ENCODE results near the gene TP53I11. TPM values are rescaled to one million over a fixed set of nuclear protein-coding genes. Genes with fewer than 3 reads are reported as not detected.

Gene TP53I11
- total and polyA plus RNA-seq, 2 experiments from 2014 or later: 23.5 to 43.9 TPM

- no peak for TF ChIP-seq ZNF462 (CRISPR knock-in tag; IDR thresholded peaks at IDR 0.05)
- TF ChIP-seq ETS1 (IDR thresholded peaks at IDR 0.05): no peak
- TF ChIP-seq ZNF331 (CRISPR knock-in tag; IDR thresholded peaks at IDR 0.05; ENCODE audit: low read depth): no peak
- TF ChIP-seq EZH2 (IDR thresholded peaks at IDR 0.05; ENCODE audit: low read depth, unreplicated experiment): no peak
- TF ChIP-seq ZNF114 (CRISPR knock-in tag; IDR thresholded peaks at IDR 0.05): no peak
These were observed 13.6 kb downstream of the TP53I11 start (continued) for GRCh38 chr11:44936951-44937543.

GRCh38 chr11:44936525-44936924, 14.2 kb downstream of the TP53I11 start:
- Mint-ChIP-seq H3K4me1 (peaks cover 25% of the 10 kb centered on the region), H3K36me3 (ENCODE audit: low read depth) (peaks cover 12% of the 10 kb centered on the region)
- H4K20me1 ChIP-seq (replicated peaks; ENCODE audit: insufficient read depth): no peaks in the 10 kb centered on the region

More at GRCh38 chr11:44936525-44936924, 14.2 kb downstream of the TP53I11 start:
- ATAC-seq (peak; percentile 80), DNase-seq (ENCODE audit: low spot score) (peak; percentile 90)
- Mint-ChIP-seq H3K4me3 (no peak overlapping the region), H3K9me3 (no peaks in the 10 kb centered on the region), H3K27me3 (ENCODE audit: insufficient read depth, low read depth, poor library complexity) (peaks cover 14% of the 10 kb centered on the region), H3K27ac (no peak overlapping the region)
- TF ChIP-seq CTCF (conservative IDR thresholded peaks at IDR 0.05; ENCODE audit: low read depth in 2 of 2) (peak; percentile 84 to 95), EZH2phosphoT487 (IDR thresholded peaks at IDR 0.05; ENCODE audit: unreplicated experiment) (no peak)
- Histone ChIP-seq H3K4me2 (peak overlapping the region; percentile 75), H3K27me3 (ENCODE audit: insufficient read depth) (no peaks in the 10 kb centered on the region), H3K4me3 (peak overlapping the region; percentile 45; the same call in 1 of the 2 replicates), H3K36me3 (ENCODE audit: insufficient read depth) (no peaks in the 10 kb centered on the region), H2AFZ (no peak overlapping the region), H3K4me1 (ENCODE audit: insufficient read depth) (peaks cover 7% of the 10 kb centered on the region; the same call in 1 of the 2 replicates), H3K79me2 (replicated peaks; ENCODE audit: insufficient read depth) (no peaks in the 10 kb centered on the region), H3K27ac (ENCODE audit: low read depth) (no peak overlapping the region), H3K9me2 (ENCODE audit: insufficient read depth) (no peaks in the 10 kb centered on the region), H3F3A (replicated peaks; ENCODE audit: low read depth) (no peaks in the 10 kb centered on the region)

Data from GM23338 (cell line).